Transverse colon (tissue), 4 donors: ENCODE data around the gene SNX11. TPM values are rescaled to one million over a fixed set of nuclear protein-coding genes. Genes with fewer than 3 reads are reported as not detected.

Experiments
- DNase-seq: peaks from one replicate; pipeline ENCODE4 v3.0.0-alpha.2; 2019
- H3K27ac ChIP-seq, 4 donors: fragments of 200-600 bp; sonication (generic); 2 replicates each; pipeline ENCODE4 v1.5.1; 2016 to 2018; ENCODE audit warnings: inconsistent platforms in 4 of 4
- H3K27me3 ChIP-seq: fragments of 200-600 bp; sonication (generic); 2 replicates; pipeline ENCODE4 v1.5.1; 2017; ENCODE audit warnings: inconsistent platforms
- H3K36me3 ChIP-seq, 4 donors: fragments of 200-600 bp; sonication (generic); 2 replicates each; pipeline ENCODE4 v1.5.1; 2017 to 2019; ENCODE audit warnings: inconsistent platforms in 4 of 4
- H3K4me1 ChIP-seq, 4 donors: fragments of 200-600 bp; sonication (generic); 2 replicates each; pipeline ENCODE4 v1.5.1; 2017 to 2020; ENCODE audit warnings: inconsistent platforms in 4 of 4
- H3K4me3 ChIP-seq, 4 donors: fragments of 200-600 bp; sonication (generic); 1 replicate in 1 of 4; 2 replicates in 3 of 4; pipeline versions ENCODE4 v1.5.1 to v1.6.1; 2017 to 2019; ENCODE audit warnings: inconsistent platforms in 4 of 4
- H3K9me3 ChIP-seq, 2 donors: fragments of 200-600 bp; sonication (generic); 2 replicates each; pipeline ENCODE4 v1.5.1; 2017 to 2019; ENCODE audit warnings: inconsistent platforms in 2 of 2
- EP300 ChIP-seq: sonication (generic); formaldehyde crosslinking; IDR thresholded peaks from one replicate; pipeline ENCODE4 v1.6.1; 2017; ENCODE audit warnings: antibody characterized with exemption, low read depth
- POLR2A ChIP-seq: fragments of 450-650 bp; IDR thresholded peaks from one replicate; pipeline ENCODE4 v1.6.1; 2016; ENCODE audit warnings: antibody characterized with exemption, mild to moderate bottlenecking, moderate library complexity
- POLR2AphosphoS5 ChIP-seq, 3 donors: sonication (generic); formaldehyde crosslinking; IDR thresholded peaks; one replicate each; pipeline ENCODE4 v1.6.1; 2016; ENCODE audit warnings: antibody characterized with exemption in 3 of 3
- WGBS, 2 donors: methylation state at CpG; one replicate each; pipeline ENCODE4 v1.1.5; 2018; ENCODE audit warnings: low coverage in 1 of 2; 5-methylcytosine and 5-hydroxymethylcytosine counted together
- in situ Hi-C, 4 donors: fragments of 200-750 bp; cut with MboI; loops; one replicate each; pipeline versions ENCODE4 v1.15.0 to v1.15.1; 2017; ENCODE audit warnings: low sequenced_read_pairs in 3 of 4, low pct_ligation_motif_present in 1 of 4, low pct_unique_long_range_greater_than_20kb in 1 of 4
- intact Hi-C: fragments of 100-400 bp; cut with DNase I; formaldehyde crosslinking; loops from one replicate; pipeline ENCODE4 v1.15.1; 2023; ENCODE audit warnings: low total_unique reads
- total RNA-seq, 4 donors: library from RNA; depleted of rRNA; stranded (reverse); fragments of >200 nt; gene quantifications; one replicate each; pipeline ENCODE4 v1.1.0, GENCODE V29; 2016
- TF ChIP-seq, protein P1 (sequence below), 5 experiments: fragments of 200-600 bp in 3 of 5; fragments of 450-650 bp in 2 of 5; sonication (generic) in 3 of 5; IDR thresholded peaks; 1 replicate in 2 of 5; 2 replicates in 3 of 5; pipeline ENCODE4 v1.5.1; 2016 to 2017; ENCODE audit warnings: antibody characterized with exemption in 5 of 5, inconsistent platforms in 3 of 5, mild to moderate bottlenecking in 2 of 5, moderate library complexity in 1 of 5

Gene SNX11, protein sequence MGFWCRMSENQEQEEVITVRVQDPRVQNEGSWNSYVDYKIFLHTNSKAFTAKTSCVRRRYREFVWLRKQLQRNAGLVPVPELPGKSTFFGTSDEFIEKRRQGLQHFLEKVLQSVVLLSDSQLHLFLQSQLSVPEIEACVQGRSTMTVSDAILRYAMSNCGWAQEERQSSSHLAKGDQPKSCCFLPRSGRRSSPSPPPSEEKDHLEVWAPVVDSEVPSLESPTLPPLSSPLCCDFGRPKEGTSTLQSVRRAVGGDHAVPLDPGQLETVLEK
- 10 to 100 TPM in 3 of 4 donors, 1 to 10 TPM in 1; 2.0 to 24.3 (median 14.1) TPM for total RNA-seq

DNA sequence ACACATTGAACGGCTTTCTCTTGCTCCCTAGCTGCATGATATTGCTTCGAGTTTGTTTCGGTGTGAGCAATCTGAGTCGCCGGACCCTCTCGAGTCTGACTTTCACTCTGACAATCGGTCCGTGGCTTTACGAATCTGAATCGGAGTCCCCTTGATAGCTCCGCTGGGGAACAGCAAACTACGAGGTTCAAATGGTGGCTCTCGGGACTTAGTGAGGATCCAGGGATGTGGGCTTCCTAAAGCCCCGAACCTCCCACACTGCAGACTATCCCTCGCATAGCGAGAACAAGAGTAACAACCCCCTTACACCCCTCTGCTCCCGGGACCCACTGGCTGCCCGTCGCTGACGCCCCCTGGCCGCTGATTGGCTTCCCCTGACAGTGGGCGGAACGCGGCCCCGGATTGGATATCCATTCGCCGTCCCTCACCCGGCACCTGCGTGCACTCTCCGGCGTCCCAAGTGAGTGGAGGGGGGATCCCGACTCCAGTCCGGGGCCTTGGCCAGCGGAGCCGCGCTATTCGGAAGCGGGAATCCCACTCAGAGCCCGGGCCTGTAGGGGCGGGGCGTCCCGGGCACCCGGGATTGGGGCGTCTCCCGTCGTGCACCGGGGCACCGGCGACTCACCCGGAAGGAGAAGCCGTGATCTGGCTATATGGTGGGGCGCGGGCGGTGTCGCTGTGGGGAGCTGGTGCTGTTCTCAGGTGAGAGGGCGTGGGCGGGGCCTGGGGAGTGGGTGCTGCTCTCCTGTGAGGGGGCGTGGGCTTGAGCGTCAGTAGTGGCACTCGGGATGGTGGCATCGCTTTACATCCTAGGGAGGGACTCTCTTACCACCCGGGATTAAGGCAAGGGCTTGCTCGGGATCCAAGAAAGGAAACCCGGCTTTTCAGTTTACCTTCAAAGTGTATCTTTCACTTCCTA is at the start of gene SNX11:
Gene SNX11 (plus strand): TSS at position 630 of the 919 bp plus-strand sequence. CDS start 4,278 bp downstream, outside the sequence.
- peak; percentile 96 for DNase-seq
- TF ChIP-seq POLR2AphosphoS5 (IDR thresholded peaks at IDR 0.05): peak; percentile 59 to 77 (median 73)
- no peak for TF ChIP-seq EP300
- peak; percentile 82 for TF ChIP-seq POLR2A
- TF ChIP-seq, protein P1, sequence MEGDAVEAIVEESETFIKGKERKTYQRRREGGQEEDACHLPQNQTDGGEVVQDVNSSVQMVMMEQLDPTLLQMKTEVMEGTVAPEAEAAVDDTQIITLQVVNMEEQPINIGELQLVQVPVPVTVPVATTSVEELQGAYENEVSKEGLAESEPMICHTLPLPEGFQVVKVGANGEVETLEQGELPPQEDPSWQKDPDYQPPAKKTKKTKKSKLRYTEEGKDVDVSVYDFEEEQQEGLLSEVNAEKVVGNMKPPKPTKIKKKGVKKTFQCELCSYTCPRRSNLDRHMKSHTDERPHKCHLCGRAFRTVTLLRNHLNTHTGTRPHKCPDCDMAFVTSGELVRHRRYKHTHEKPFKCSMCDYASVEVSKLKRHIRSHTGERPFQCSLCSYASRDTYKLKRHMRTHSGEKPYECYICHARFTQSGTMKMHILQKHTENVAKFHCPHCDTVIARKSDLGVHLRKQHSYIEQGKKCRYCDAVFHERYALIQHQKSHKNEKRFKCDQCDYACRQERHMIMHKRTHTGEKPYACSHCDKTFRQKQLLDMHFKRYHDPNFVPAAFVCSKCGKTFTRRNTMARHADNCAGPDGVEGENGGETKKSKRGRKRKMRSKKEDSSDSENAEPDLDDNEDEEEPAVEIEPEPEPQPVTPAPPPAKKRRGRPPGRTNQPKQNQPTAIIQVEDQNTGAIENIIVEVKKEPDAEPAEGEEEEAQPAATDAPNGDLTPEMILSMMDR (IDR thresholded peaks at IDR 0.05): peak in 1 of 5 experiments; percentile 3
- WGBS, 2 donors: 0% methylated on average over 42 of the region's 64 CpGs; no CpG with 5 or more reads in 1 of the 2 donors
- Histone ChIP-seq H3K4me3 (peak within 1 kb of the TSS; percentile 49 to 75 (median 60)), H3K27me3 (no peaks in the 10 kb centered on the region), H3K36me3 (no peaks in the 10 kb centered on the region), H3K27ac (peak within 1 kb of the TSS; percentile 86 to 96 (median 94)), H3K9me3 (no peaks in the 10 kb centered on the region), H3K4me1 (peaks cover 6 to 30% (median 11%) of the 10 kb centered on the region in 4 donors)
- in situ Hi-C loops: no loop called here
- intact Hi-C loops: no loop called here

DNA sequence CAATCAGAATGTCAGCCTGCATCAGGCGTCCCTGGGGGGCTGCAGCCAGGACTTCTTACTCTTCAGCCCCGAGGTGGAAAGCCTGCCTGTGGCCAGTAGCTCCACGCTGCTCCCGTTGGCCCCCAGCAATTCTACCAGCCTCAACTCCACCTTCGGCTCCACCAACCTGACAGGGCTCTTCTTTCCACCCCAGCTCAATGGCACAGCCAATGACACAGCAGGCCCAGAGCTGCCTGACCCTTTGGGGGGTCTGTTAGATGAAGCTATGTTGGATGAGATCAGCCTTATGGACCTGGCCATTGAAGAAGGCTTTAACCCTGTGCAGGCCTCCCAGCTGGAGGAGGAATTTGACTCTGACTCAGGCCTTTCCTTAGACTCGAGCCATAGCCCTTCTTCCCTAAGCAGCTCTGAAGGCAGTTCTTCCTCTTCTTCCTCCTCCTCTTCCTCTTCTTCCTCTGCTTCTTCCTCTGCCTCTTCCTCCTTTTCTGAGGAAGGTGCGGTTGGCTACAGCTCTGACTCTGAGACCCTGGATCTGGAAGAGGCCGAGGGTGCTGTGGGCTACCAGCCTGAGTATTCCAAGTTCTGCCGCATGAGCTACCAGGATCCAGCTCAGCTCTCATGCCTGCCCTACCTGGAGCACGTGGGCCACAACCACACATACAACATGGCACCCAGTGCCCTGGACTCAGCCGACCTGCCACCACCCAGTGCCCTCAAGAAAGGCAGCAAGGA is 49.0 kb upstream of the SNX11 start:
- intact Hi-C loops: no loop called here
- H3K36me3 ChIP-seq: peaks cover 0 to 68% (median 30%) of the 10 kb centered on the region in 4 donors
- no peak for DNase-seq
- H3K27me3 ChIP-seq: no peaks in the 10 kb centered on the region
- H3K27ac ChIP-seq: no peak overlapping the region
- no peak for TF ChIP-seq EP300
- H3K4me1 ChIP-seq: peaks cover 6 to 23% (median 20%) of the 10 kb centered on the region in 4 donors
- no peak overlapping the region for H3K4me3 ChIP-seq
- in situ Hi-C loops: no loop called here
- WGBS, 2 donors: 82% methylated on average over 5 to 10 of the region's 11 CpGs
- no peaks in the 10 kb centered on the region for H3K9me3 ChIP-seq

DNA sequence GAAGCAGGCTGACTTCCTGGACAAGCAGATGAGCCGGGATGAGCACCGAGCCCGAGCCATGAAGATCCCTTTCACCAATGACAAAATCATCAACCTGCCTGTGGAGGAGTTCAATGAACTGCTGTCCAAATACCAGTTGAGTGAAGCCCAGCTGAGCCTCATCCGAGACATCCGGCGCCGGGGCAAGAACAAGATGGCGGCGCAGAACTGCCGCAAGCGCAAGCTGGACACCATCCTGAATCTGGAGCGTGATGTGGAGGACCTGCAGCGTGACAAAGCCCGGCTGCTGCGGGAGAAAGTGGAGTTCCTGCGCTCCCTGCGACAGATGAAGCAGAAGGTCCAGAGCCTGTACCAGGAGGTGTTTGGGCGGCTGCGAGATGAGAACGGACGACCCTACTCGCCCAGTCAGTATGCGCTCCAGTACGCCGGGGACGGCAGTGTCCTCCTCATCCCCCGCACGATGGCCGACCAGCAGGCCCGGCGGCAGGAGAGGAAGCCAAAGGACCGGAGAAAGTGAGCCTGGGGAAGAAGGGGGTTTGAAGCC is 48.4 kb upstream of the SNX11 start:
- TF ChIP-seq, protein P1 (IDR thresholded peaks at IDR 0.05): no peak
- TF ChIP-seq POLR2AphosphoS5 (IDR thresholded peaks at IDR 0.05): no peak
- TF ChIP-seq POLR2A: no peak
- TF ChIP-seq EP300: no peak
- Histone ChIP-seq H3K27me3 (no peaks in the 10 kb centered on the region), H3K4me3 (no peak overlapping the region), H3K9me3 (no peaks in the 10 kb centered on the region), H3K4me1 (peaks cover 0 to 17% (median 14%) of the 10 kb centered on the region in 4 donors), H3K36me3 (peaks cover 0 to 68% (median 30%) of the 10 kb centered on the region in 4 donors), H3K27ac (no peak overlapping the region)
- in situ Hi-C loops (no loop called here), intact Hi-C loops (no loop called here)
- DNase-seq: no peak
- 91 to 96% methylated on average over 12 to 32 of the region's 32 CpGs for WGBS, 2 donors

DNA sequence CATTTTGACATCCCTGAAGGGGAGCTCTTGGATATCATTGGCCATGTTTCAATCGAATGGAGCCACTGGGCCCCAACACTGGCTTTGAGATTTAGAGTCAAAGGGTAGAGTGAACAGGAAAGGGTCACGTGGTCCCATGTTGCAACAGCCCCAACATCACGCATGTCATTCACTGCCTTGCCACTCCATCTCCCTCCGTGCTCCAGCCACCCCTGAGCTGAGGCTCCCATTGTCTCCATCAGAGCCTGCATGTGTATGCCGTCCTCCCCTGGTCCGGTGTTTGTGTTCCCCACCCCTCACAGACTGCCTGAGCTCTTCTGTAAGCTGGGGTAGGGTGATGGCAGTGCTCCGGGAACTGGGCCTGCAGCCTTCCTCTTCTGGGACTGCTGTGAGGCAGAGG is 47.3 kb upstream of the SNX11 start:
- Histone ChIP-seq H3K36me3 (peaks cover 0 to 68% (median 30%) of the 10 kb centered on the region in 4 donors), H3K4me3 (no peak overlapping the region), H3K4me1 (peaks cover 0 to 6% (median 4%) of the 10 kb centered on the region in 4 donors), H3K27me3 (no peaks in the 10 kb centered on the region), H3K27ac (no peak overlapping the region), H3K9me3 (no peaks in the 10 kb centered on the region)
- 73% methylated on average over 7 of the region's 7 CpGs; no CpG with 5 or more reads in 1 of the 2 donors for WGBS, 2 donors
- peak in 1 of 3 donors; percentile 7 for TF ChIP-seq POLR2AphosphoS5 (IDR thresholded peaks at IDR 0.05)
- TF ChIP-seq EP300: no peak
- DNase-seq: no peak
- intact Hi-C loops (no loop called here), in situ Hi-C loops (no loop called here)
